GM12864 (cell line): ENCODE results near the gene ADAMTS2.

ENCODE experiments used
- DNase-seq: peaks from one replicate; pipeline ENCODE4 v3.0.0-alpha.2; 2011; ENCODE audit warnings: low read depth
- H3K4me3 ChIP-seq: 2 replicates; pipeline ENCODE4 v1.5.1; 2011; ENCODE audit warnings: mild to moderate bottlenecking, low read depth, low read length, control low read depth
- TF ChIP-seq, protein P1 (sequence below): IDR thresholded peaks from 2 replicates; pipeline ENCODE4 v1.5.1; 2011; ENCODE audit warnings: low read depth, mild to moderate bottlenecking, moderate library complexity, low read length, control low read depth, inconsistent platforms; ENCODE audit errors: missing control alignments

The ADAMTS2 gene

DNA sequence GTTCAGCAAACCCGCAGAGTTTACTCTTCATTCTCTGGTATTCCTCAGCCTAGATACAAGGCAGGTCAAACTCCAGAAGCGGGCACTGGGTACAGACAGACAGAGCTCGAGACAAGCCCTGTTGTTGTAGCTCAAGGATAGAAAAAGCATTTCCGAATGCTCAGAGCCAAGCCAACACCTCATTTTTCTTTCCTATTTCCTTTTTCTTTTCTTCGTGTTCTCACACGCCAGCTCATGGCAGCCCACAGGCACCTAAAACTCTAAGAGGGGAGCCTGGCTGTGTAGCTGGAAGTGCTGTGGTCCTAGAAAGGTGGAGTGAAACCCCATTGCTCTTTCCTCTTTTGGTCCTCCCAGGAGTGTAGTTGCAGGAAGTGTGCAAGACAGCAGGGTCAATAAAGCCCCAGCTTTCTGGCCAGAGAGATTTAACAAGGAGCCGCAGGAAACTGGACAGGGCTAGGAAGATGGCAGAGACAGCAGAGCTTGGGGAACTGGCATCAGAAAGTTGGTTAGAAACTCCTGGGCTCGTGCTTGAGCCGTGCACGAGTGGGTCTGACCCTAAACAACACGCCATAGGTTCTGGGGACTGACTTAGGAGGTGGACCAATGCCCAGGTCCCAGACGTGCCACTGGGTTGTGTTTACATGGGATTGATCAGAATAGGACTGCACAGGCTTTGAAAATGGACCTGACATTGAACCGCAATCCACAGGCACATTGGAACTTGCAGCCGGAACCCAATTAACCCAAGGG lies 41.6 kb downstream of the ADAMTS2 start:
- DNase-seq, result no peak
- no peak overlapping the region for H3K4me3 ChIP-seq
- TF ChIP-seq, protein P1, sequence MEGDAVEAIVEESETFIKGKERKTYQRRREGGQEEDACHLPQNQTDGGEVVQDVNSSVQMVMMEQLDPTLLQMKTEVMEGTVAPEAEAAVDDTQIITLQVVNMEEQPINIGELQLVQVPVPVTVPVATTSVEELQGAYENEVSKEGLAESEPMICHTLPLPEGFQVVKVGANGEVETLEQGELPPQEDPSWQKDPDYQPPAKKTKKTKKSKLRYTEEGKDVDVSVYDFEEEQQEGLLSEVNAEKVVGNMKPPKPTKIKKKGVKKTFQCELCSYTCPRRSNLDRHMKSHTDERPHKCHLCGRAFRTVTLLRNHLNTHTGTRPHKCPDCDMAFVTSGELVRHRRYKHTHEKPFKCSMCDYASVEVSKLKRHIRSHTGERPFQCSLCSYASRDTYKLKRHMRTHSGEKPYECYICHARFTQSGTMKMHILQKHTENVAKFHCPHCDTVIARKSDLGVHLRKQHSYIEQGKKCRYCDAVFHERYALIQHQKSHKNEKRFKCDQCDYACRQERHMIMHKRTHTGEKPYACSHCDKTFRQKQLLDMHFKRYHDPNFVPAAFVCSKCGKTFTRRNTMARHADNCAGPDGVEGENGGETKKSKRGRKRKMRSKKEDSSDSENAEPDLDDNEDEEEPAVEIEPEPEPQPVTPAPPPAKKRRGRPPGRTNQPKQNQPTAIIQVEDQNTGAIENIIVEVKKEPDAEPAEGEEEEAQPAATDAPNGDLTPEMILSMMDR, result no peak

DNA sequence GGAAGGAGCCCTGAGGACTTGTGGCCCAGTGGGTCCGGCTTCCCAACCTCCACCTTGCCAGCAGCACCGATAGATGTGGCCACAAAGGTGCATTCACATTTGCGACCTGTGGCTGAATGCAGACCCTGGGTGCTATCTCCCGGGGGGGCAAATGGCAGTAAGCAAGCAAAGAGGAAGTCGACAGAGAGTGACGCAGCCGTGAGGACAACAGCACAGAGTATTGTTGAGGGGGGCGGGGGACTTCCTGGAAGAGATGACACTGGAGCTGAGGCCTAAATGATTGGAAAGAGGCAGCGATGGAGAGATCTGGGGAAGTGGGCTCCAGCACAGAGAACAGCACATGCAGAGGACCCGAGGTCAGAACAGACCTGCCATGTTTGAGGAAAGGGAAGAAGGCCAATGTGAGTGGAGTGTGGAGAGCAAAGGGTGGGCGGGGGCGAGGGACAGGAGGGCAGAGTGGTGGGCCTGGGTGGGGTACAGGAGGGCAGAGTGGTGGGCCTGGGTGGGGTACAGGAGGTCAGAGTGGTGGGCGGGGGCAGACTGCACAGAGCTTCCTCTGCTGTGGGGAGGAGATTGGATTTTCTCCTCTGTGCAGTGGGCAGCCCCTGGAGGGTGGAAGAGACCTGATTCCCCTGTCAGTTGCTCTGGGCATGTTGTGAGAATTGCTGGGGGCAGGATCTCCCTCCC lies 42.6 kb downstream of the ADAMTS2 start:
- TF ChIP-seq, protein P1, result no peak
- no peak for DNase-seq
- no peak overlapping the region for H3K4me3 ChIP-seq

DNA sequence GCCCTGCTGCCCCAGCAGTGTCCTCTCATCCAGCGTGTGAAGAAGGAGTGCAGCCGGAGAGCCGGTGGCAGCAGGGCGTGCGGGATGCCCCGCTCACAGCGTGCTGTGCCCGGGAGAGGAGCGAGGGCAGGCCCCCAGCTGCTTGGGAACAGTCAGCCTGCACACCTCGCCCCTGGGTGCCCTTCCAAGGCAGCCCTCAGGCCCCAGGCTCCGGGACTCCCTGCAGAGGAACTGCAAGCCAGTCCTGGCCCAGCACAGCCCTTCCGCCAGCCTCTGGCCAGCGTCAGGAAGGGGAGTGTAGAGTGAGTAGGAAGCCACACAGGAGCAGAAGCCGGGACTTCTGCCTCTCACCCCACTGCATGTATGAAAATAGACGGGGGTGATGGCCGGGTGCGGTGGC lies 43.5 kb downstream of the ADAMTS2 start:
- TF ChIP-seq, protein P1, result no peak
- H3K4me3 ChIP-seq, result no peak overlapping the region
- no peak for DNase-seq

DNA sequence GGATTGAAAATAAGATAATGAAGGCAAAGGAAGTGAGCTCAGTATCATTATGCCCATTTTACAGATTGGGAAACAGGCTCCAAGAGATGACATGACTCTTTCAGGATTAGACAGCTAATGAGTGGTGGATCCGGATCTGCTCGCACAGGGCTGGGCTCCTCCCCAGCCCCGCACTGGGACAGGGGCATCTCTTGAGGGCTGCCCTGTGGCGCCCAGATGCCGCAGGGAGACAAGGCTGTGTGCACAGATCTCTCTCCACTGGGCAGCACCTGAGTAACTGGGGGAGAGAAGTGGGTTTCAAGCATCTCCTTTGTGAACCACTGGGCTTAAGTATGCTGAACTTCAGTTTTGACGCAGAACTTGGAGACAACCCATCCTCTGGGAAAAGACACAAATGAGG lies 43.9 kb downstream of the ADAMTS2 start:
- TF ChIP-seq, protein P1, result no peak
- no peak overlapping the region for H3K4me3 ChIP-seq
- no peak for DNase-seq

DNA sequence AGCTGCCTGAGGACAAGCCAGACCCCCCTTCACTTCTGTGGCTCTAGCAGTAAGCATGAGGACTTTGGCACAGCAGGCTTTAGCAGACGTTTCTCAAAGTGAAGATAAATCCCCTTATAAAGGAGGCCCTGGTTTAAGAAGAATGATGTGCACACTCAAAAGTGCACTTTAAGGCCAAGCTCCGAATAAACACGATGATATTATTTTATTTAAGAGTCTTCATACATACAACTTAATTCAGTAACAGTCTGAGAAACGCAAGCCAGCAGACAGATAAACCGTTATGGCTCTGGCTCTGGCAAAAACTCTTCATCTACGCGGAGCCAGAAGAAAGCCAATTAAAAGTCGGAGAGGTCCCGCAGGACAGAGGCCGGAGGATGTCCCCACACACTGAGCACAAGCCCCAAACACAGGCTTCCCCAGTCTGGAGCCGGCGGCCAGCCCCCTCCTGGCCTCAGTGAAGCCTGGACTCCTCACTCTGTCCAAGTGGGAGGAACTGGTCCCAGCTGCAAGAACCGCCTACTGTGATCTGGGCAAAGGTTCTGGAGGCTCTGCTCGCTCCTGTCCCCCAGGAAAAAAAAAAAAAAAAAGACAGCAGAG lies 44.6 kb downstream of the ADAMTS2 start:
- no peak overlapping the region for H3K4me3 ChIP-seq
- TF ChIP-seq, protein P1, result no peak
- DNase-seq, result no peak

DNA sequence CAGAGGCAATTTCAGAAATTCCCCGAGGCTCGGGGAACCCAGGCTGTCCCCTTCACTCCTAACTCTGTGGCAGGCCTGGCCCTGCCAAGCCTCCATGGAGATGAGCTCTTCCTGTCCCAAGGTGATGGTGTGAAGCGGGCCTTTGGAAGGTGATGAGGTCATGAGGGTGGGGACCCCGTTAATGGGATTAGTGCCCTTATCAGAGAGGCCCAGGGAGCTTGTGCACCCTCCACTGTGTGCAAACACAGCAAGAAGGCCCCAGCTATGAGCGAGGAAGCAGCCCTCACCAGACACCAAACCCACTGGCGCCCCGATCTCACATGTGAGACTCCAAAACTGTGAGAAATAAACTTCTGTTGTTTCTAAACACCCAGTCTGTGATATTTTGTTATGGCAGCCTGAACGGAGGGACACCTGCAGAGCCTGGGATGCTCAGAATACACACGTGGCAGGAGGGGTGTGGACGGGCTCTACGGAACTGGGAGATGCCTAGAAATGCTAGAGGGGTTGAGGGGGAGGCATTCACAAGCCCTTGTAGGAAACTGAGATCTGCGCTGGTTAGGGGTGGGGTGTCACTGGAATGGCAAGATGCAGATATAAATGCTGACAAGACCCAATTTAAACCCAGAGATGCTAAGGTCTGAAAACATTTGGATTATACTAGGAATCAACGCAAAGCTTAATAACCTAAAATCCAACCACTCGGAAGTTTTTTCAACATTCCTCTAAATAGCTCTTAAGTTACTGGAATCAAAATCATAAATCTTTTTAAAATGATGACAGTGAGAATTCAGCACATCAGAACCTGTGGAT lies 46.9 kb downstream of the ADAMTS2 start:
- H3K4me3 ChIP-seq, result no peak overlapping the region
- TF ChIP-seq, protein P1, result no peak
- no peak for DNase-seq
